Loucy (cell line): ENCODE results near the gene C20orf204.

Source experiments
- H2AFZ ChIP-seq: fragments of 200-600 bp; sonication (generic); 2 replicates; pipeline ENCODE4 v1.6.0; 2016; ENCODE audit warnings: antibody characterized with exemption, mild to moderate bottlenecking, low read length, moderate library complexity
- H3F3A ChIP-seq: fragments of 200-600 bp; 2 replicates; pipeline ENCODE4 v1.6.0; 2016; ENCODE audit warnings: antibody characterized with exemption, low read depth, mild to moderate bottlenecking
- H3K27me3 ChIP-seq: fragments of 200-600 bp; sonication (generic); 2 replicates; pipeline ENCODE4 v1.6.1; 2014; ENCODE audit warnings: low read length, mild to moderate bottlenecking; ENCODE audit not compliant: insufficient read depth, poor library complexity, severe bottlenecking
- H3K36me3 ChIP-seq: fragments of 200-600 bp; sonication (generic); 2 replicates; pipeline ENCODE4 v1.6.1; 2016; ENCODE audit warnings: low read length; ENCODE audit not compliant: insufficient read depth
- H3K4me1 ChIP-seq: fragments of 200-600 bp; sonication (generic); 2 replicates; pipeline ENCODE4 v1.5.1; 2014; ENCODE audit warnings: low read length, mild to moderate bottlenecking; ENCODE audit not compliant: insufficient read depth, poor library complexity, severe bottlenecking
- H3K4me2 ChIP-seq: fragments of 200-600 bp; sonication (generic); 2 replicates; pipeline ENCODE4 v1.6.0; 2014; ENCODE audit warnings: antibody characterized with exemption, low read length, low read depth, mild to moderate bottlenecking; ENCODE audit not compliant: poor library complexity, severe bottlenecking
- H3K4me3 ChIP-seq: fragments of 200-600 bp; sonication (generic); 2 replicates; pipeline ENCODE4 v1.5.1; 2014; ENCODE audit warnings: low read length, mild to moderate bottlenecking, mixed read lengths; ENCODE audit not compliant: poor library complexity, severe bottlenecking
- H3K79me2 ChIP-seq: fragments of 200-600 bp; sonication (generic); 2 replicates; pipeline ENCODE4 v1.6.1; 2014; ENCODE audit warnings: low read length; ENCODE audit not compliant: insufficient read depth
- H3K9ac ChIP-seq: fragments of 200-600 bp; sonication (generic); 2 replicates; pipeline ENCODE4 v1.6.0; 2014; ENCODE audit warnings: mild to moderate bottlenecking, low read depth, low read length, moderate library complexity; ENCODE audit not compliant: poor library complexity, severe bottlenecking
- H3K9me2 ChIP-seq: fragments of 200-600 bp; sonication (generic); replicated peaks from 2 replicates; pipeline ENCODE4 v1.6.1; 2016; ENCODE audit warnings: low read depth, low read length, mixed read lengths
- H3K9me3 ChIP-seq: fragments of 200-600 bp; sonication (generic); 2 replicates; pipeline ENCODE4 v1.6.1; 2014; ENCODE audit warnings: mild to moderate bottlenecking, antibody characterized with exemption, low read length, low read depth; ENCODE audit not compliant: insufficient read depth
- H4K20me1 ChIP-seq: fragments of 200-600 bp; sonication (generic); 2 replicates; pipeline ENCODE4 v1.6.0; 2014; ENCODE audit warnings: antibody characterized with exemption, low read length, mild to moderate bottlenecking; ENCODE audit not compliant: insufficient read depth, poor library complexity, severe bottlenecking
- EZH2phosphoT487 ChIP-seq: fragments of 200-600 bp; IDR thresholded peaks from 2 replicates; pipeline ENCODE4 v1.6.1; 2018; ENCODE audit warnings: antibody characterized with exemption, mild to moderate bottlenecking, moderate library complexity, borderline replicate concordance
- TF ChIP-seq, protein P1 (sequence below): fragments of 200-600 bp; sonication (generic); conservative IDR thresholded peaks from 2 replicates; pipeline ENCODE4 v1.5.1; 2014; ENCODE audit warnings: mild to moderate bottlenecking, antibody characterized with exemption, low read length

Gene C20orf204

DNA sequence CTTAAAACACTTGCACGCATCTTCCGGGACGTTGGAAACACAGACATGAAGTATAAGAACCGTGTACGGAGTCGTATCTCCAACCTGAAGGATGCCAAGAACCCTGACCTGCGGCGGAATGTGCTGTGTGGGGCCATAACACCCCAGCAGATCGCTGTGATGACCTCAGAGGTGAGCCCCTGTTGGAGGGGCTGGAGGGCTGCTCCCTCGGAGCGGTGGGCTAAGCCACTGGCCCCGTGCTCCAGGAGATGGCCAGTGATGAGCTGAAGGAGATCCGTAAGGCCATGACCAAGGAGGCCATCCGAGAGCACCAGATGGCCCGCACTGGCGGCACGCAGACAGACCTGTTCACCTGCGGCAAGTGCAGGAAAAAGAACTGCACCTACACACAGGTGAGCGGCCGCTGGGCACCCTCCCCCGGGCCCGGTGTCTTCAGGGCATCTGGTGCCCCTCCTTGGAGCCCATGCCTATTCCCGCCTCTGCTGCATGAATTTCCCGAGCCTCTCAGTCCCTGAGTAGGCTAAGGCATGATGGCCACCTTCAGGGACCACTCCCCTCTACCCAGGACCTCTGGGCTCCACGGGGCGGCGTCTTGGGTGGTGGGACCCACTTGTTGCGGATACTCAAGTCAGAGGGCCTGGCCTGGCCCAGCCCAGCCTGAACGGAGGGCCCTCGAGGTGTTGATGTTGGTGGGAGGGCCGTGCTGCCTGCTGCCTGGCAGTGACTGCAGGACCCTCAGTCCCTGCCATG is 34.4 kb downstream of the C20orf204 start:
- H3K9me2 ChIP-seq: no peaks in the 10 kb centered on the region
- no peak overlapping the region for H2AFZ ChIP-seq
- no peaks in the 10 kb centered on the region for H3K27me3 ChIP-seq
- no peaks in the 10 kb centered on the region for H3F3A ChIP-seq
- TF ChIP-seq, protein P1, sequence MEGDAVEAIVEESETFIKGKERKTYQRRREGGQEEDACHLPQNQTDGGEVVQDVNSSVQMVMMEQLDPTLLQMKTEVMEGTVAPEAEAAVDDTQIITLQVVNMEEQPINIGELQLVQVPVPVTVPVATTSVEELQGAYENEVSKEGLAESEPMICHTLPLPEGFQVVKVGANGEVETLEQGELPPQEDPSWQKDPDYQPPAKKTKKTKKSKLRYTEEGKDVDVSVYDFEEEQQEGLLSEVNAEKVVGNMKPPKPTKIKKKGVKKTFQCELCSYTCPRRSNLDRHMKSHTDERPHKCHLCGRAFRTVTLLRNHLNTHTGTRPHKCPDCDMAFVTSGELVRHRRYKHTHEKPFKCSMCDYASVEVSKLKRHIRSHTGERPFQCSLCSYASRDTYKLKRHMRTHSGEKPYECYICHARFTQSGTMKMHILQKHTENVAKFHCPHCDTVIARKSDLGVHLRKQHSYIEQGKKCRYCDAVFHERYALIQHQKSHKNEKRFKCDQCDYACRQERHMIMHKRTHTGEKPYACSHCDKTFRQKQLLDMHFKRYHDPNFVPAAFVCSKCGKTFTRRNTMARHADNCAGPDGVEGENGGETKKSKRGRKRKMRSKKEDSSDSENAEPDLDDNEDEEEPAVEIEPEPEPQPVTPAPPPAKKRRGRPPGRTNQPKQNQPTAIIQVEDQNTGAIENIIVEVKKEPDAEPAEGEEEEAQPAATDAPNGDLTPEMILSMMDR: no peak
- no peak for TF ChIP-seq EZH2phosphoT487
- no peak overlapping the region for H3K4me2 ChIP-seq
- H3K36me3 ChIP-seq: no peaks in the 10 kb centered on the region
- H3K9ac ChIP-seq: no peak overlapping the region
- peaks cover 38% of the 10 kb centered on the region for H3K4me1 ChIP-seq
- H3K4me3 ChIP-seq: no peak overlapping the region
- H4K20me1 ChIP-seq: no peaks in the 10 kb centered on the region
- no peaks in the 10 kb centered on the region for H3K9me3 ChIP-seq
- H3K79me2 ChIP-seq: no peaks in the 10 kb centered on the region

GRCh38 chr20:64071341-64072332 is 35.7 kb downstream of the C20orf204 start:
- H2AFZ ChIP-seq: no peak overlapping the region
- no peaks in the 10 kb centered on the region for H3K79me2 ChIP-seq
- no peaks in the 10 kb centered on the region for H3K9me2 ChIP-seq
- no peak for TF ChIP-seq EZH2phosphoT487
- TF ChIP-seq, protein P1: no peak
- peaks cover 27% of the 10 kb centered on the region for H3K4me1 ChIP-seq
- no peaks in the 10 kb centered on the region for H3K9me3 ChIP-seq
- H3K4me3 ChIP-seq: no peak overlapping the region
- H3K9ac ChIP-seq: no peak overlapping the region
- no peaks in the 10 kb centered on the region for H3K27me3 ChIP-seq
- no peaks in the 10 kb centered on the region for H3K36me3 ChIP-seq
- H3F3A ChIP-seq: no peaks in the 10 kb centered on the region
- no peaks in the 10 kb centered on the region for H4K20me1 ChIP-seq
- no peak overlapping the region for H3K4me2 ChIP-seq

DNA sequence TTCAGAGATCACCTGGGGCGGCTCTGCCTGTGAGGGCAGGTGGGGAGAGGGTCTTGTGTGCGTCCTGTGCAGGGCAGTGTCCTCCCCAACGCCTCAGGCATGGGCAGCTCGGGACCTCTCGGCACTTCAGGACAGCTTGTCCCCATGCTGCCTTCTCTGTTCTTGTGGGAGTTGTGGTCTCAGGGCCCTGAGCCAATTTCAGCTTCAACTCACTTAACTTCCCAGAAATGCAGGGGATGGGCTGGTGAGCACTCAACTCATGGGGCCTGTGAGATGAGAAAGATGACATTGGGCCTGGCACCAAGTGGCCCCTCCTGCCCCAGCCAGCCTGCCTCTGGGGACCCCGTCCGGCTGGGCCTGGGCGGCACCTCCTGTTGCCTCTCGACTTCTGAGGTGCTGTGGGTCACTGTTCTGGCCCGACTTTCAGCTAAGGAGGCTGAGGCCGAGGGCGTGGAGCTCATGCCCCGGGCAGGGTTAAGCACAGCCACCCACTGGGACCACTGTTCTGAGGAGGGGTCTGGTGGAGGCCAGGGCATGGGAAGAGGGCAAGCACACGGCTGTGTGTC is 36.6 kb downstream of the C20orf204 start:
- Histone ChIP-seq H3K9me2 (no peaks in the 10 kb centered on the region), H3K9me3 (no peaks in the 10 kb centered on the region), H3K9ac (no peak overlapping the region), H3K36me3 (no peaks in the 10 kb centered on the region), H3K4me3 (no peak overlapping the region), H4K20me1 (no peaks in the 10 kb centered on the region), H2AFZ (no peak overlapping the region), H3K4me2 (no peak overlapping the region), H3K79me2 (0 out of 2 replicates have a peak, but pooled peaks cover 6% of the 10 kb centered on the region), H3K4me1 (peaks cover 27% of the 10 kb centered on the region), H3K27me3 (no peaks in the 10 kb centered on the region), H3F3A (no peaks in the 10 kb centered on the region)
- TF ChIP-seq, protein P1: no peak
- TF ChIP-seq EZH2phosphoT487: no peak
